Activated naive CD4-positive, alpha-beta T cell treated with anti-CD3 and anti-CD28 coated beads, Interleukin-2, amount 50 U/mL, for 24 hours (primary cell): Measurements from ENCODE around the gene SH2D1B.
"Not testable (repeated sequence)": the region's sequence is repeated elsewhere in the genome, so short reads cannot be mapped to it uniquely, and the experiment has no call there.

Source experiments
- H3K27ac Mint-ChIP-seq: one replicate; pipeline ENCODE4 v1.8.0; 2021; ENCODE audit warnings: mild to moderate bottlenecking, mixed read lengths
- H3K27me3 Mint-ChIP-seq: one replicate; pipeline ENCODE4 v1.8.0; 2021; ENCODE audit warnings: mixed read lengths
- H3K36me3 Mint-ChIP-seq: one replicate; pipeline ENCODE4 v1.8.0; 2021; ENCODE audit warnings: mixed read lengths
- H3K4me1 Mint-ChIP-seq: one replicate; pipeline ENCODE4 v1.8.0; 2021; ENCODE audit warnings: mixed read lengths
- H3K4me3 Mint-ChIP-seq: one replicate; pipeline ENCODE4 v1.8.0; 2021; ENCODE audit warnings: mild to moderate bottlenecking, mixed read lengths
- H3K9me3 Mint-ChIP-seq: one replicate; pipeline ENCODE4 v1.8.0; 2021; ENCODE audit warnings: mixed read lengths

The SH2D1B gene

DNA sequence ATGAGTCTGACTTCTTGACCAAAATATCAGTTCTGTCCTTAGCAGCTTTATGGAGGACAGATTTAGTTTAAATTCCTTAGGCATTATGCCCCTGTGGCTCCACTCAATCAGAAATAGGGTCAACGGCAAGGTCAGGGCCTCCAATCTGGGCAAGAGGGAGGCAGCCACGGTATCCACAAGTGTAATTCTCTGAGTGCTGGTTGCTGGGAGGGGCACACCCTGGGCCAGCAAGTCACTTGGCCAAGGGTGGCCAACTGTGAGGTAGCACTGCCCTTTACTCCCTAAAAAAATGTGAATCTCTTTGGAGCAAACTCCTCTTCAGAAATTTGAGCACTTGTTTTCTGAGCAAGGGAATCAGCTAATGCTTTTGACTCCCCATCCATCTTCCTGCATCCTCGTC, 48.1 kb downstream of the SH2D1B start:
- no peak overlapping the region for H3K27ac Mint-ChIP-seq
- H3K9me3 Mint-ChIP-seq, result no peaks in the 10 kb centered on the region
- H3K4me3 Mint-ChIP-seq, result no peak overlapping the region
- H3K27me3 Mint-ChIP-seq, result no peaks in the 10 kb centered on the region
- no peaks in the 10 kb centered on the region for H3K36me3 Mint-ChIP-seq
- no peaks in the 10 kb centered on the region for H3K4me1 Mint-ChIP-seq

DNA sequence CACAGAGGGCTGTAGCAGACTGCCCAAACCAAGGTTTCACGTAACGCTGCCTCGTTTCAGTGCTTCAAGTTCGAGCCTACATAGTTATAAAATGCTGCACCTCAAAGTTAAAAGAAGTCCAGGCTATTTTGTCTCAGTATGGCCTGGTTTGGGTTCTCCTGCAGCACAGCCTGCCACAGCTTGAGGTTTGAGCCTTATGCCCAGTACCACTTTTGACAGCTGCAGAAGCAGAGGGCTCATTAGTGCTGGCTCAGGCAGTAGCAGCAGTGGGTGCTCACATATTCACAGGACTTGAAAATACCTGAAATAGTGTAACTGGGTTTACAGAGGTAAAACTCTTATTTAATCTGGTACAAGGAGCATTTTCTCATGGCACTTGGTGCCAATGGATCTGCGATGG, 50.6 kb downstream of the SH2D1B start:
- Mint-ChIP-seq H3K36me3 (no peaks in the 10 kb centered on the region), H3K27me3 (no peaks in the 10 kb centered on the region), H3K27ac (no peak overlapping the region), H3K4me3 (no peak overlapping the region), H3K4me1 (no peaks in the 10 kb centered on the region), H3K9me3 (no peaks in the 10 kb centered on the region)

DNA sequence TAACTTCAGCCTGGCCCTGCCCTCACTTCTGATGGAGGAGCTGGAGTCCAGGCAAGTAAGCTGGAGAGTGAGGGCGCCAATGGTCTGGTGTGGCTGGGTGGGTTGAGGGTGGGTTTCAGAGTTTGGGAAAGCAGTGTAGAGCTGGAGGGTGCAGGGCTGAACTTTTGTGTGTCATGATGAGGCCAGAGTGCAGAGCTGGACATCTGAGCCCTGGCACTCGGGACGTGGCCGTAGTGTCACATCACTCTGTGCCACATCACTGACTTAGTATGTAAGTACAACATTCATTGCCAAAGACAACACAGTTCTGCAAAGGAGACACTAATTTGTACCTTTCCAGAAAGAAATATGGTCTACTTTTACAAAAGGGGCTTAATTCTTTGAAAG, 51.1 kb downstream of the SH2D1B start:
- no peaks in the 10 kb centered on the region for H3K9me3 Mint-ChIP-seq
- no peaks in the 10 kb centered on the region for H3K36me3 Mint-ChIP-seq
- H3K27ac Mint-ChIP-seq, result no peak overlapping the region
- H3K4me3 Mint-ChIP-seq, result no peak overlapping the region
- no peaks in the 10 kb centered on the region for H3K4me1 Mint-ChIP-seq
- no peaks in the 10 kb centered on the region for H3K27me3 Mint-ChIP-seq

DNA sequence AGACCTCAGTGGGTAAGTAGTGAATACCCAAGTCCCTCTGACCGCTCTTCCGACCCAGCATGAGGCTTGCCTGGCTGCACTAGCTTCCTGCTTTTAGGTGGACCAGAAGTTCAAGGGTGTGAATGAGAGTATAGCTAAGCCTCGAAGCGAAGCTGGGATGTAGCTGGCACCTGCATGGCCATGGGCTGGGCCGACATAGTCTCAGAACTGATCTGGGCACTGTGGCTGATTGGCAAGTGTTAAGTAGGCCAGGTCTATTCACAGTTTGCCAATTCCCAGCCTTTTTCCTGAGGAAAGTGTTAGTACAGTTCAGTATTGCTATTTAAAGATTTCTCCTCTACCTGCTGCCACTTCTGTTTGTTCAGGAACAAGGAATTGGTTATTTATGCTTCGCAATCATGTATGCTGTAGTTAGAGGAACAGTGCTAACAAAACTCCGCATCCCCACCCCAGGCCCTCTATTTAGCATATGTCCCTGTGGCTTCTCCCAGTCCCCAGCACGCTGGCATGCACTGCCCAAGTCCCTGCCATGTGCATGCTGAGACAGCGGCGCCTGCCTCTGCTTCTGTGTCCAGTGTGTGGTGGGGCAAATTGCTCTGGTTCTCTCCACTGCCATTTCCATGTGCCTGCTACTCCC, 51.6 kb downstream of the SH2D1B start:
- no peaks in the 10 kb centered on the region for H3K9me3 Mint-ChIP-seq
- H3K27me3 Mint-ChIP-seq, result no peaks in the 10 kb centered on the region
- H3K4me3 Mint-ChIP-seq, result no peak overlapping the region
- no peaks in the 10 kb centered on the region for H3K36me3 Mint-ChIP-seq
- no peaks in the 10 kb centered on the region for H3K4me1 Mint-ChIP-seq
- H3K27ac Mint-ChIP-seq, result no peak overlapping the region

DNA sequence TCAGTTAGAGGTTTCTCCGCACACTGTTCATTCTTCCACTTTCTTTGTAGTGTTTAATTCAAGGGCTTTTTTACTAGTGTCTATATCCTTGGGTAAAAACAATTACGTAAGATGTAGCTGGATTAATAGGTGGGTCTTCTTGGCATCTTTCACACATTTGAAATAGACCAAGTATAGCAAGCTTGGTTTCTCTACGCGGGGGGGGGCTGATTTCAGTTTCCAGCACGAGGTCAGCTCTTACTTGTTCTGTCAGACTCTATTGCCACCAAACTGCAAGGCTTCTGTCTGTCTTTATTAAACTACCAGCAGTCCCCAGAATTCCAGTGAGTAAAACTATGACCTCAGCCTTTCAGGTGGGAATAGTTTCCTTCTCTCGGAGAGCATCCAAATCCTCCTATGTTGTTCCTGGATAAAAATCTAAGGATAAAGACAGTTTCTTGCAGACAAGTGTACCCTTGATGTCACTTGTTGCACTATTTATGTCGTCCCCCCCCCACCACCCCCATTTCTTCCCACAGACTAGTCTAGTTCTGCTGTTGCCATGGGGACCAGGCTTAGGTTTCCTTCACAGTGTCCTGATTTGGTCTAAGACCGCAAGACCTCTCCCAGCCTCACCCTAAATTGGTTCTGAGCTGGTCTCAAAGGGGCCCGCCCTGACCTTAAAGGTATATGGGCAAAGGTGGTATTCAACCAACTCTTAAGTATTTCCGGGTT, 52.3 kb downstream of the SH2D1B start:
- no peaks in the 10 kb centered on the region for H3K27me3 Mint-ChIP-seq
- no peaks in the 10 kb centered on the region for H3K36me3 Mint-ChIP-seq
- H3K9me3 Mint-ChIP-seq, result no peaks in the 10 kb centered on the region
- no peaks in the 10 kb centered on the region for H3K4me1 Mint-ChIP-seq
- H3K27ac Mint-ChIP-seq, result no peak overlapping the region
- no peak overlapping the region for H3K4me3 Mint-ChIP-seq

DNA sequence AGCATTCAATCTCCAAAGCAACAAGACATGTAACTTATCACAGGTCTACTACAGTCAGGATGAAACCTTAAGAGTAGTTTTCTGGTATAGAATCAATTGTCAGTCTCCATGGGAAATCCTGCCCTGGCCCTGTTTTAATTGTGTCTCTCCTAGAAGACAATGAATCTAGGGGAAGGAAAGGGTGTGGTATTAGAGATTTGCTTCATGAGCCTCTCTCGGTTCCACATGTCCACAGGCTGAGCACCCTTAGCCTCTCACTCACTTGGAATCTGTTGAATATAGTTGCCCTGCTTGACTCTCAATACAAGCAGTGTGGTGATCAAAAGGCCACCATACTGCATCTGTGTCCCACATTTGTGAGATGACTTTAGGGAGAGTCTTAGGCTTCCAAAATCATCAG, 53.0 kb downstream of the SH2D1B start:
- Mint-ChIP-seq H3K36me3 (no peaks in the 10 kb centered on the region), H3K9me3 (no peaks in the 10 kb centered on the region), H3K4me1 (no peaks in the 10 kb centered on the region), H3K4me3 (no peak overlapping the region), H3K27ac (no peak overlapping the region), H3K27me3 (no peaks in the 10 kb centered on the region)

DNA sequence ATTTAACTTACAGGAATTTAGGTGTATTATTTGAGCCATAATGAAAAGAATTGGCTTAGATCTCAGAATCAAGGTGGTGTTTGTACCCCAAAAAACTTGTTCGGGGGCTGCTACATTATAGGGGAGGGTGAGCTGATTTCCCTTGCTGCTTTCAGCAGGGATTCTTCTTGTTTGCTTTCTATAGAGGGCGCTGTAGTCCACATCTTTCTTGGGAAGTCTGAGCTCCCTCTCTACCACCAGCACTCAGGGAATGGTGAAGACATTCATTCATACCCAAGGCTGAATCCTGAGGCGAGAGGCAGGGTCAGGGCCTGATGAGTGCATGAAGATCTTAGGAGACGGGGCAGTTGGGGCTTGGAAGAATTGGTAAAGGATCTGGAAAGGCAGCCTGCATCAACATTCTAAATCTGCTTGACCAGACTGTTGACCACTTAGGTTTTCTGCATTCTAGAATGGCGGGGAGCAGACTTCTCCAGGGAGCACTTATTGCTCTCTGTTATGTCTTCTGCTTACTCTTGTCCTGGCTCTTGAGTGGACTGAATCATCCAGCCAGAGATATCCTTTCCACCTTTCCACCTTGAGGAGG, 54.2 kb downstream of the SH2D1B start:
- Mint-ChIP-seq H3K27me3 (no peaks in the 10 kb centered on the region), H3K27ac (no peak overlapping the region), H3K4me3 (no peak overlapping the region), H3K4me1 (no peaks in the 10 kb centered on the region), H3K36me3 (no peaks in the 10 kb centered on the region), H3K9me3 (no peaks in the 10 kb centered on the region)

DNA sequence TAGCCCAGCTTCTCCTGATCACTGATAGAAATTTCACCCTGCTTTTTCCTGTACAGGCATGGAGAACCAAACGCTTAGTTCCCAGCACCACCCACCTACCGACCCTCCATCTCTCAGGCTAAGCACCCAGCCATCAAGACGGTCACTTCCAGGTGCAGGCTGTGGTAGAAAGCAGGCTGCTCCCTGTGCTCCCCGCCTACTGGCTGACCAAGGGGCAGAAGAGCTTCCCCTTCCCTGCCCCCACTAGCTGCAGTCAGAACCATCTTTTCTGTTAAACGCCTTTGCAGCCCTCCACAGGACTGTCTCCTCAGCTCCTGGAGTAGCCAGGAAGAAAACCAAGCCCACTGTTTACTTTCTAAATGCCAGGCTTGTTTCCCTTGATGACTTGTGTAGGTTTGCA, 58.2 kb downstream of the SH2D1B start:
- H3K27ac Mint-ChIP-seq, result no peak overlapping the region
- no peak overlapping the region for H3K4me3 Mint-ChIP-seq
- no peaks in the 10 kb centered on the region for H3K36me3 Mint-ChIP-seq
- H3K27me3 Mint-ChIP-seq, result peaks cover 3% of the 10 kb centered on the region
- H3K4me1 Mint-ChIP-seq, result no peaks in the 10 kb centered on the region
- H3K9me3 Mint-ChIP-seq, result no peaks in the 10 kb centered on the region

DNA sequence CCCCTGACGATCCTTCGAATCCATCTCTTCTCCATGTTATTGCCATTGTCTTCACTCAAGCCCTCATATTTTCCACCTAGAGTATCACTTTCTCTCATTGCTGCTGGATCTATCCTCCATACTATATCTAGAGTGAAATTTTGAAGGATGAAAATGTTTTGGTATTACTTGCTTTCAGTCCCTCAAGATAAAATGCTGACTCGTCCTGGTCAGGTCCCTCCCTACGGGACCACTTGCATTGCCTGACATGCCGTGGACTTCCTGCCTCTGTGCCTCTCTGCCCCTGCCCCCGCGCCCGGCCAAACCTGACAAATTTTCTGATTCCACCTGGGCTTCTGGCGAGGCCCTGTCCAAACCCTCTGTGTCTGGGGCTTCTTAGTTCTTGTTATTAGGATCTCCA, 58.9 kb downstream of the SH2D1B start:
- H3K4me3 Mint-ChIP-seq, result no peak overlapping the region
- no peak overlapping the region for H3K27ac Mint-ChIP-seq
- H3K36me3 Mint-ChIP-seq, result no peaks in the 10 kb centered on the region
- peaks cover 3% of the 10 kb centered on the region for H3K27me3 Mint-ChIP-seq
- no peaks in the 10 kb centered on the region for H3K4me1 Mint-ChIP-seq
- H3K9me3 Mint-ChIP-seq, result no peaks in the 10 kb centered on the region

DNA sequence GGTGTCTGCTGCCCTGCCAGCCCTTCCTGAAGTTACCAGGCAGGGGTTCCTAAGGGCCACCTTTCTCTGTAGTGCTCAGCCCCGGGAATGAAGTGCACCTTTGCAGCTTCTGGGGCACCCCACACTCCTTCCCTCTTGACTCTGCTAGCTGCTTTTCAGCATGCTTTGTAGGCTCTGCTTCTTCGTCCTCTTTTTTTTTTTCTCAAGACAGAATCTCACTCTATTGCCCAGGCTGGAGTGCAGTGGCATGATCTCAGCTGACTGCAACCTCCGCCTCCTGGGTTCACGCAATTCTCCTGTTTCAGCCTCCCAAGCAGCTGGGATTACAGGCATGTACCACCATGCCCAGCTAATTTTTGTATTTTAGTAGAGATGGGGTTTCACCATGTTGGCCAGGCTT, 60.1 kb downstream of the SH2D1B start:
- H3K36me3 Mint-ChIP-seq, H3K9me3 Mint-ChIP-seq, H3K27me3 Mint-ChIP-seq, H3K4me3 Mint-ChIP-seq, H3K4me1 Mint-ChIP-seq: not testable (repeated sequence)
- H3K27ac Mint-ChIP-seq, result peak overlapping the region; percentile 26

DNA sequence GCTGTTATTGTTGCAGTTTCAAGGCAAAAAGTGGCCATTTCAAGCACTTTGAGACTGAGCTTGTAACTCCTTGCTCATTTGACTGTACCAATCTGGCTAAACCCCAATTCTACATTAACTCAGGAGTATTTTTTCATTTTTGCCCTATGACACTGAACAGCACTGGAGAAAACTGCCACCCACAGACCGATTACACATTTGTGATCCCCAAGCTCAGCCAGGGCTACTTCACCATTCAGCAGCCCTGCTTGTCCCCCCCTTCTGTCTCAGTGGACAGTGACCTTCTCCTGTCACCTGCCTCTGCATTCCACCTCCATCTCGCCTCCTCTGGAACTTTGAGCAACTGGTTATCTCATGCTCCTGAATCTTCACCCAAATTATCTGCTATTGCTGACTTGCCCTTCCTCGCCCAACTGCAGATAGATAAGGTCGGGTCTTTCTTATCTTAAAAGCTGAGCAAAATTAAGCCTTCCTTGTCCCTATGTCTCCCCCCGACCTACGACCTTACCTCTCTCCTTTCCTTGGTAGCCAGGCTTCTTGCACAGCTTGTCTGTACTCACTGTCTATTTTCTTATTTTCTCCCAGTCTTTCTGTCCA, 60.6 kb downstream of the SH2D1B start:
- Mint-ChIP-seq H3K36me3 (no peaks in the 10 kb centered on the region), H3K27me3 (peaks cover 3% of the 10 kb centered on the region), H3K4me3 (no peak overlapping the region), H3K27ac (peak overlapping the region; percentile 26), H3K4me1 (no peaks in the 10 kb centered on the region), H3K9me3 (no peaks in the 10 kb centered on the region)

DNA sequence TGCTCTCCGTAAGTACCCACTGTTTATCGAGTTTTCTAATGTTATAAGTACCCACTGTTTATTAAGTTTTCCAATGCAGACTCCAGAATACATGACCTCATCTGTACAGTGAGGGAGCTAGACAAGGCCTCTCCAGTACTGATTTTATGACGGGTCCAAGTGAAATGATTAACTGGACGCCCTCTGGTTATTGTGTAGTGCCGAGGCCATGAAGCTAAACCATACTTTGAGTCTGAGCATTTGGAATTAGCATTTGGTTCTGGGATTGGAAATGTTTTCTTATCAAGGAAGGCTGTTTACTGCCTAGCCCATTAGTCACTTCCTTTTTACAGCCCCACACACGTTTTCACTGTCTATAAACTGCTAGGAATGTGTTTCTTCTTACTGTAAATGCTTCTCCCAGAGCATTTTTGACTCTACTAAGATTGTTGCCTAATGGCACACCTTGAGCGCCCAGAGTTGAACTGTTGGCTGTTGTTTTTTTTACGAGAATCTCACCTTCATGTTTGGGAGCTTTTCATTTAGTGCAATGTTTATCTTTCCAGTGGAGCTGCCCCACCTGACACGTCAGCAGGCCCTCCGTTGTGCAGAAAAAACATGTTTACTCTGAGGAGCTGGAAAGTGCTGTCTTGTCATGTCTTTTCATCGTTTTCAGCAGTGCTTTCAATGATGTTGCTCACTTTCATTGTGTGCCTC, 62.2 kb downstream of the SH2D1B start:
- Mint-ChIP-seq H3K4me3 (no peak overlapping the region), H3K4me1 (no peaks in the 10 kb centered on the region), H3K9me3 (no peaks in the 10 kb centered on the region), H3K27me3 (peaks cover 3% of the 10 kb centered on the region), H3K27ac (no peak overlapping the region), H3K36me3 (no peaks in the 10 kb centered on the region)

DNA sequence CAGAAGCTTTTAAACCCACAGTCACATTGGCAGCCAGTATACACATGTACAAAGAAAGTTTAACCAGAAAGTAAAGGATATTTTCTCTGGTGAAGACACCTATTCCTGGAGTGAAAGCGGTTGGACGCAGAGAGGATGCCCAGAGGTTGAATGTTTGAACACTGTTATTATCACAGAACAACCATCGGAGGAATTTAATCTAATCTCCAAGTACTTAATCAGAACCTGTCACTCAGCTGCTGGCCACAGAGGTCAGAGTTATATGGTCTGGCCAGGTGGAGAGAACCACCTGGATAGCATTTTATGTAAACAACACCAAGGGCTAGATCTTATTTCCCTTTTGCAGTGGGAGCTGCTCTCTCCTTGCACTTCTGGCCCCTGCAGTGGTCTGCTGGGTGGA, 64.7 kb downstream of the SH2D1B start:
- Mint-ChIP-seq H3K27me3 (peaks cover 3% of the 10 kb centered on the region), H3K27ac (no peak overlapping the region), H3K4me3 (no peak overlapping the region), H3K4me1 (no peaks in the 10 kb centered on the region), H3K9me3 (no peaks in the 10 kb centered on the region), H3K36me3 (no peaks in the 10 kb centered on the region)
